ENCODE data around the gene TCEAL9.

Gene TCEAL9

GRCh38 chrX:103360092-103360491, 3.8 kb downstream of the TCEAL9 start:
- H3K4me3 ChIP-seq (ENCODE audit: low read depth, low read length), result no peak overlapping the region
- TF ChIP-seq, protein P1, sequence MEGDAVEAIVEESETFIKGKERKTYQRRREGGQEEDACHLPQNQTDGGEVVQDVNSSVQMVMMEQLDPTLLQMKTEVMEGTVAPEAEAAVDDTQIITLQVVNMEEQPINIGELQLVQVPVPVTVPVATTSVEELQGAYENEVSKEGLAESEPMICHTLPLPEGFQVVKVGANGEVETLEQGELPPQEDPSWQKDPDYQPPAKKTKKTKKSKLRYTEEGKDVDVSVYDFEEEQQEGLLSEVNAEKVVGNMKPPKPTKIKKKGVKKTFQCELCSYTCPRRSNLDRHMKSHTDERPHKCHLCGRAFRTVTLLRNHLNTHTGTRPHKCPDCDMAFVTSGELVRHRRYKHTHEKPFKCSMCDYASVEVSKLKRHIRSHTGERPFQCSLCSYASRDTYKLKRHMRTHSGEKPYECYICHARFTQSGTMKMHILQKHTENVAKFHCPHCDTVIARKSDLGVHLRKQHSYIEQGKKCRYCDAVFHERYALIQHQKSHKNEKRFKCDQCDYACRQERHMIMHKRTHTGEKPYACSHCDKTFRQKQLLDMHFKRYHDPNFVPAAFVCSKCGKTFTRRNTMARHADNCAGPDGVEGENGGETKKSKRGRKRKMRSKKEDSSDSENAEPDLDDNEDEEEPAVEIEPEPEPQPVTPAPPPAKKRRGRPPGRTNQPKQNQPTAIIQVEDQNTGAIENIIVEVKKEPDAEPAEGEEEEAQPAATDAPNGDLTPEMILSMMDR (IDR thresholded peaks at IDR 0.05; ENCODE audit: borderline replicate concordance, insufficient read depth, low read depth, low read length), result no peak

- H3K4me3 ChIP-seq (ENCODE audit: low read depth, low read length), result no peak overlapping the region
- TF ChIP-seq, protein P1 (IDR thresholded peaks at IDR 0.05; ENCODE audit: borderline replicate concordance, insufficient read depth, low read depth, low read length), result no peak
Measured at GRCh38 chrX:103360916-103361315, 4.6 kb downstream of the TCEAL9 start.

DNA sequence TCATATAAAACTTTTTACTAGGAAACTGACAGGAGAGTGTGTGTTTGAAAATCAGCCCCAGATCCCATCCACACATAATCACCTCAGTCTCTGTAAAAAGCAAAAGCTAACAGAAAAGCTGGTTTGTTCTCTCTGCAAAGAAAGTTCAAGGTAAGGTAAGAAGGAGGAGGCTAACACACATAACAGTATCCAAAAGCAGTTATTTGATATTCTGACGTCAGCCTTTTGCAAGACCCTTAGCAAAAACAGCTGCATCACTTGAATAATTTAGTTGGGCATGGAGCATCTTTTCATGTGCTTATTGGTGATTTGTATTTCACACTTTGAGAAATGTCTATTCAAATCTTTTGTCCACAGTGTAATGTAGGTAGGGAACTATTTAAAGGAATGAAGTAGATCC, 5.5 kb downstream of the TCEAL9 start:
- TF ChIP-seq, protein P1 (IDR thresholded peaks at IDR 0.05; ENCODE audit: borderline replicate concordance, insufficient read depth, low read depth, low read length), result no peak
- H3K4me3 ChIP-seq (ENCODE audit: low read depth, low read length), result no peak overlapping the region

DNA sequence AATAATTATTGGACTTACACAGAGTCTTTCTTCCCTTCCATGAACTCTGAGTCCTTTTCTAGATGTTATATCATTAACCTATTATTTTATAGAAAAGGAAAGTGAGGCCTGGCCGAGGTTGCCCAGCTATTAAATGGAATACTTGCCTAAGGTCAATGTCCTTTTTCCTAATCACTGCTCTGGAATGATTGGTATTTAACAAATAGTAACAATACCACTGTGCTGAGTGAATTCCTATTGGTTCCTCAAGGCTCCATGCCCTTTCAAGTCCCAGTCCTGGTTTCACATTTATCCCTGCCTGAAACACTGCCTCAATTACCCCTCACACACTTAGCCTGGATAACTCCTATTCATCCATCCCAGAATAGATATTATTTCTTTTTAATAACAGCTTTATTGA, 6.2 kb downstream of the TCEAL9 start:
- TF ChIP-seq, protein P1 (IDR thresholded peaks at IDR 0.05; ENCODE audit: borderline replicate concordance, insufficient read depth, low read depth, low read length), result no peak
- H3K4me3 ChIP-seq (ENCODE audit: low read depth, low read length), result no peak overlapping the region

DNA sequence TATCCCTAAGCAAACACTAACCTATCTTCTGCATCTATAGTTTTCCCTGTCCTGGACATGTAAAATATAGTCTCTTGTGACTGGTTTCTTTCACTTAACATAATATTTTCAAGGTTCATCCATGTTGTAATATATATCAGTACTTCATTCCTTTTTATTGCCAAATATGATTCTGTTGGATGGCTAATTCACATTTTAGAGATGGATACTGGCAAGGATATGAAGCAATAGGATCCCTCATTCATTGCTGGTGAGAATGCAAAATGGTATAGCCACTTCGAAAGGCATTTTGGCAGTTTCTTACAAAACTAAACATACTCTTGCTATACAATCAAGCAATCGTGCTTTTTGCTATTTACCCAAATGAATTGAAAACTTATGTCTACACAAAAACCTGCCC, 6.7 kb downstream of the TCEAL9 start:
- TF ChIP-seq, protein P1 (IDR thresholded peaks at IDR 0.05; ENCODE audit: borderline replicate concordance, insufficient read depth, low read depth, low read length), result no peak
- no peak overlapping the region for H3K4me3 ChIP-seq (ENCODE audit: low read depth, low read length)

DNA sequence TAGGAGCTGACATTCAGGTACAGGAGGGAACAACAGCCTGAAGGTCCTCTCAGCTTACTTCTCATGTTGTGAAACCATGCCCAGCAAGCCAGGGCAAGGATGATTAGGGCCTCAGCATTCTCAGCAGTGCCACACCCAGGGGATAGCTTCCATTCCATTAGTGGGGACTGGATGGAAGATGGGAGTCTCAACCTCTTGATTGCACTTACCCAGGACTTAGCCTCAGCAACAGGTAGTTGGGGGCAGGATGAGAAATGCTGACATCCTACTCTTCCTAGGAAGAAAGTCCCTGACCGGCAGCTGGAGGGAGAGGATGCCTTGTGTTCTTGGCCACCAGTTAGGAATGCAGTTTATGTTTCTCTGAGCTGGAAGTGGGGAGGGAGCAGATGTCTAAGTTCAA, 11.2 kb downstream of the TCEAL9 start:
- no peak overlapping the region for H3K4me3 ChIP-seq (ENCODE audit: low read depth, low read length)
- TF ChIP-seq, protein P1 (IDR thresholded peaks at IDR 0.05; ENCODE audit: borderline replicate concordance, insufficient read depth, low read depth, low read length), result no peak

DNA sequence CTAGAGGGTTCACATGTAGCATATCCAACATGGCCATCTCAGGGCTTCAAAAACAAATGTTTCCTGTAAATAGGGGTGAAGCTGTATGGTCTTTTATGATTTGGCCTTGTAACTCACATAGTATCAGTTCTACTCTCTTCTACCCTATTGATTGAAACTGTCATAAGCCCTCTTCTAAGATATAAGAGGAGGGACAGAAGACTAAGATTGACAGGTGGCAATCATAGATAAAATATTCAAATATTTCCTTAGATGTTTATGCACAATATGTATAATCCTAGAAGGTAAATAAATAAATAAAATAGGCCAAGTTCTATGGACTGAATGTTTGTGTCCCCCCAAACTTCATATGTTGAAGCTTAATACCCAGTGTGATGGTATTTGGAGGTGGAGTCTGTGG, 13.2 kb downstream of the TCEAL9 start:
- TF ChIP-seq, protein P1 (IDR thresholded peaks at IDR 0.05; ENCODE audit: borderline replicate concordance, insufficient read depth, low read depth, low read length), result no peak
- H3K4me3 ChIP-seq (ENCODE audit: low read depth, low read length), result no peak overlapping the region
